GM19023 (cell line): ENCODE measurements around the gene SCFD2.
"Not testable (repeated sequence)": the region's sequence is repeated elsewhere in the genome, so short reads cannot be mapped to it uniquely, and the experiment has no call there.

Experiments used
- ATAC-seq: cut with Tn5 transposase; IDR thresholded peaks from one replicate; pipeline ENCODE4 v1.9.1; 2021; ENCODE audit warnings: mild to moderate bottlenecking, moderate library complexity; ENCODE audit not compliant: unreplicated experiment

Gene SCFD2

DNA sequence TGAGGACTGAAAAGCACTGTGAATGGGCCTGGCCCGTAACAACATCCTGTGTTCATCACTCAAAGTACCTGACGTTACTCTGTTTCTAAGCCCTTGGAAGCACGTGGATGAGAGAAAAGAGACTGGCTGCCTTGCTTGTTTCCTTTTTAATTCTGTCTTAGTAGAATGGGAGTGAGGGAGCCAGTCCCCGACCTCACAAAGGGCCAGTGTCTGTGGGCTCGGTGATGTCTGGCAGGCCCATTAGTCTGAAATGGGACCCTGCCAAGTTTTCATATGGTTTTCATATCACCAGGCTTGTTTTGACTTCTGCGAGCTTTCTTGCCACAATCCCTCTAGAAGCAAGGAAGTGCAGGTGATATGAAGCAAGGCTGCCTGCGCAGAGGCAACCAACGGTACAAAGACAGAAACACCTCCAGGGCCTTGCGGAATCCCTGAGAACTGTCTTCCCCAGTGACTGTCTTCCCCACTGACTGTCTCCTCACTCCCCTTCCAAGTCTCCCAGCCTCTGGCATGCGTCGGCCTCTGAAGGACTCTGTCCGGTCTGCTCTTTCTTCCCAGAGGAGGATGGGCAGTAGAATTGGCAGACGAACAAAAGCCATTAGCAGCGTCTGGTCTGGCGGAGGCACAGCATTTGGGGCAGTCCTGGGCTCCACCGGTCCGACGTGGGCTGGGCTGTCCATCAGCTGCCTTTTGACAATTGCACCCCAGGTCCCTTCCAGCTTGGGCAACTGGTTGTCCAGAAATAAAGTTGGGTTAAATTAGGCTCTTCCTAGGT is 524.0 kb downstream of the SCFD2 start:
- ATAC-seq: no peak

DNA sequence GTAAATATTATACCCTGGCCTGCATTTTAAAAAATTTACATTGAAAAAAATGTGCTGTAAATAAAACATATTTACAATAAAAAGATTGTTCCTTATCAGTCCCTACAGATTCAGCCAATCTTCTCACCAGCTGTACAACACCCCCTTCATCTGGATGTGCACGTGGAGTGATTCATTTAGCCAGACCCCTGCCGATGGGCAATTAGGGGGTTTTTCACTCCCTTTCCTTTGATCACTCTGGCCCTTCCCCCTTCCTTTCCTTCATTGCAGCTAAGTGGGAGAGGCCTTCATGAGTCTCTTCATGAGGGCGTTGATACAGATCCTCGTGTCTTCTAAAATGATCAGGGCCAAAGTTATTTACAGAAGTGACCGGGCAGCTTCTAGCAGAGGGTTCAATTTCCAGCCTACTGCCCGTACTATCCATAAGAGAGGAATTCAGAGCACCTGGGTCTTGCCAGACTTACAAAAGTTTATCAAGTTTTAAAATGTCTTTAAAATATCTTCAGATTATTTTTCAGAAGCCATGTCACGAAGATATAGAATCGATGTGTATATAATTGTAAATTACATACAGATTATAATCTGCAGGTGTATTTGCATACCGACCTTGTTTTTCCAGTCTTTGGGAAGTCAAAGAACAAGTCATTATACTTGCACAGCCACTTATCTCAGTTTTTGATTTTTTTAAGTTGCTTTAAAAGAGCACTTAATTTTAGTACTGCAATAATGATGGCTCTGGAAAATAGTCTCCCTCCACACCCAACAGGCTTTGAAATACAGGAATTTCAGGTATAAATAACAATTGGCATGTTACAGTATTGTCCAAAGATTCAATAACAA is 525.1 kb downstream of the SCFD2 start:
- ATAC-seq: no peak

DNA sequence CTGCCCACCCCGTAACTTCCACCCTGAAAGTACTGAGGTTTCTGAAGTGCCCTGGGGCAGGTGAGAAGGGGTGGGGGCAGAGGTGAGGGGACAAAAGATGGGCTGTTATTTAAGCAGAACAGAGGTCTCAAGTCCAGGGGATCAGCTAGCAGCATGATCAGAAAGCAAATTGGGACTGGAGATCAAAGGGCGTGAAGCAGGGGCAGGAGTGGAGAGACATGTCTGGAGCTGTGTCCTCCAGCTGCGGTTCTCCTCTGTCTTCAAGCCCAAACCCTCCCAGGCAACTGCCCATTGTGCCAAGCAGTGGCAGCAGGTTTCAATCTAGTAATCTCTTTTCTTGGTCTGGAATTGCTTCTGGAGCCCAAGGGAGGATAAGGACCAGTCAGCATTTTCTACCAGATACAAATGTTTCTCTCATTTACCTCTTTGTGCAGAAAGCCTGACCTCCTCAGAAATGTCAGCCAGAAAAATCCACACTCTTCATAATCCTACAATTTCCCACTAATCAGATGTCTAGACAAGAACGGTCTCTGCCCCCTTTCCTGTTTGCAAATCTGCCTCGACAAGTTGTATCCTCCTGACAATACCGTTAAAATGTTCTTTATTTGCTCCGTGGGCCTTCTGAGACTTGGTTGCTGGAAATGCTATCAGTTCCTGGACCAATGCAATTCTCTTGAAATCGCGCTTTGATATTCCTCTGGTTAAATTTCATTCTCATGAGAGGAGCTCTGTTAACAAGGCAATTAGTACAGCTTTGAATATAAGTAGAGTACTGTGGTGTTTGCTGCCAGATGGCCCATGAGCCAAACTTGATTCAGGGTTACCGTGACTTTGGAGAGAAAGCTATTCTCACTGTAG is 526.9 kb downstream of the SCFD2 start:
- ATAC-seq: no peak

DNA sequence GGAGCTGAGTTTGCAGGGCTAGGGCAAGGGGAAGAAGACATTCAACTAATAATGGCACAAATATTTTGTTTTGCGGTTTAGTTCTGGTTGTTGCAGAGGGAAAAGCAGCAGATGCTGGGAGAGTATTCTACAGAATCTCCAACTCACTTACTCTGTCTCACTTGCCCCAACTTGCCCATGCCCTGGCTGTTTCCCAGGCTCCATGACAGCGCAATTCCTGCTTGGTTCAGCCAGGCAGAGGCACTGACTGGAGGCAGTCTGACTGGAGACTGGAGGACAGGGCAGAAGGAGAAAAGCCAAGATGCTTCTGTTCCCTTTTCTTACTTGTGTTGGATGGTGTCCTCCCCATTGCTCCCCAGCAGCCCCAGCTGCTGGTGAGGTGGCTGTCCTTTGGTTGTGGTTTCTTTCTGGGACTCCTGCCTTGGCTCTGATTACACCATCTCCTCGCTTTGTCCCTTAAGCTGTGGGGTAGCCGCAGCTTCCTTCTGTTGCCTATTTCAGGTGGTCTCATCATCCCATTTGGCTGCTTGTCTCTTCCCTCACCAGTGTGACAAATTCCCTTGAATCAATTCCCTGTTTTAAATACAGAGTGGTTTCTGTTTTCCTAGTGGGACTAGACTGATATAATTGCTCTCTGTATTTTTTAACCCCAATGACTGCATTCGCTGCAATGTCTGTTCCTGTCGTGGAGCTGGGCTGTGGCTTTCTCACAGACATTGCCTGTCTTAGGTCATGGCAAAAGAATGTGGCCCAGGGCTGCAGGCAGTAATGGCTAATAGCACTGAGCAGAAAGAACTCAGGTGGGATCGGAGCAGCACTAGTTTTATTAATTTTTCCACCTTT is 527.9 kb downstream of the SCFD2 start:
- no peak for ATAC-seq

- no peak for ATAC-seq
Observed at GRCh38 chr4:52836678-52837077, 529.2 kb downstream of the SCFD2 start.

GRCh38 chr4:52836120-52836519 is 529.7 kb downstream of the SCFD2 start:
- ATAC-seq: no peak

- not testable (repeated sequence) for ATAC-seq
Observed at GRCh38 chr4:52834641-52835456, 531.0 kb downstream of the SCFD2 start.

DNA sequence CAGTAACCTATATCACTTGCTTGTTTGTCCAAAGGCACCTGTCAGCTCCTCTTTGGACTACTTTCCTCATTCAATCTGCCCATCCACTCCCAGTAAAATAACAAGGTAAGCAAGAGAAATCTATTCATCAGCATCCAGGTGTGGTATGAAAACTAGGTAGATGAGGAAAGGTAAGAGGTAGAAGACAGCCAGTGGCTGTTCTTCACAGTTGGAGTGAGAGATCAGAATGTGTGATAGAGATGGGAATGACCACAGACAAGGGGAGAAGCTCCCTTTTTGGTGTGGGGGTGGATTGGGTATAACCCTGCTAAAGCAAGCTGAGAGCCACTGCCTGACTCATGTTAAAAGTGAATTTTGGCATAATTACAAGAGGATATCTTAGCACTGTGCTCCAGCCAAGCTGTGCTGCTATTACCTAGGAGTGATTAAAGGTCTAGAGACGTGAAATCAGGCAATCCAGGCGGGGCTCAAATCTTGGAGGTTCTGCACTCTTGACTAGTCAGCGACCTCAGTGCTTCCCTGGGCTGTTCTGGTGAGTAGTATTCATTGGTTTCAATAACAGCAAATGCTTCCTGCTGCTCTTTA is 531.8 kb downstream of the SCFD2 start:
- ATAC-seq: no peak

DNA sequence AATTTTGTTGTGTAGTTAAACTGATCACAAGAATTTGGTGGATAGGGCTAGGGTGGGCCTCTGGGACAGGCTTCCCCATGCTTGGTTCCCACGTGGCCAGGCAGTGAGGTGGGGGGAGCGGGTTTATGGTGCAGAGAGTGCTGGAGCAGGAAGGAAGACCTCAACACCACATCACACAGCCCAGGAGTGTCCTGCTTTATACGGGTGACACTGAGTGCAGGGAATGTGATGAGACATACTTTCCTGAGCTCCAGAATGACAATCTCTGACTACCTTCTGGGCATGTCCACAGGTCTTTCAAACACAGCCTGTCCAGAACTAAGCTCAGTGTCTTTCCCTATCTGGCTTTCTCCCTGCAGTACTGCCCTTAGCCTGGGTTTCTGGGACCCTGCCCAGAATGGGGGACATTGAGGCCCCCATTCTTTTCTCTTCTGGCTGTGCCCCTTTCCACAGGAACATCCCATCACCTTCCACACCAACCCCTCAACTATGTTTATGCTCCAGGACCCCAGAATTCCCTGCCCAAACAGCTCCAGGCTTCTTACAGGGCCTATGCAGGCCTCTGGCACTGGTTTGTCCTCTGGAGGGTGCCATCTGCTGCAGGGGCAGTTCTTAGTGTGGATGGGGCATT is 540.3 kb downstream of the SCFD2 start:
- ATAC-seq: no peak

- no peak for ATAC-seq
Observed at GRCh38 chr4:52824603-52825459, 541.0 kb downstream of the SCFD2 start.

DNA sequence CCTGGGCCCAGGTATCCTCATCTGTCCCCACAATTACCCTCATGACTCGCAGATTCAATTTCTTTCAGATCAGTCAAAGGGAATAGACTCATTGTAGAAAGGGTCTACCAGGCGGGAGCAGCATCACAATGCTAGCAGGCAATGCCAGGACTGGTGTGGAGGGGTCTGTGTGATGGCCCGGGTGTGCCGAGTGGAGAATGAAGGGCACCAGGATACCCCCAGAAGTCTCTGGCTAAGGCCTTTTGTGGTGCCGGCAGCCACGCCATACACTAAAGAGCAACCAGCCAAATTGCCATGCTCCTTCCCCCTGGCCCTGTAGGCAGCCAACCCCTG is 541.6 kb downstream of the SCFD2 start:
- no peak for ATAC-seq

GRCh38 chr4:52823702-52824092 is 542.2 kb downstream of the SCFD2 start:
- ATAC-seq: no peak
